ENCODE results near the gene SH3BGRL2.
A peak's percentile ranks its signal among the peaks of the same experiment; 100 is the strongest.
"Not testable (repeated sequence)": the region's sequence is repeated elsewhere in the genome, so short reads cannot be mapped to it uniquely, and the experiment has no call there.

The SH3BGRL2 gene

DNA sequence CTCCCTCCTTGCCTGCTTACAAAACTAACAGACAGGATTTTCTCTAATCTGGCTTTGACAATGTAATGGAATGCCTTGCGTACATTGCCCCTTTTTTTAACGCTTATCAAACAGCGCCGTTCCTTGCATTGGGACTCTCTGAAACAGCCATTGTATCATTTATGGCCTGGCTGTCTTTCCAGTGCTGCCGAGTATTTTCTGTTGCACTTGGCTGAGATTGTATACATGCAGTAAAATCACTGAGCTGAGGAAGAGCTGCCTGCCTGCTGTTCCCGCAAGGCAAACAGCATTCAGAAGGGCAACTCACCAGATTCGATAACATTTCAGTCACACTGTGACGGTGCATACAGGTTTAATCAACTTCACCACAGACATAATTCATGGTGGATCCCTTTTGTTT, 106.0 kb downstream of the SH3BGRL2 start:
- no peaks in the 10 kb centered on the region for H3K27me3 ChIP-seq (ENCODE audit: insufficient read depth, poor library complexity, severe bottlenecking)
- no peak for DNase-seq (ENCODE audit: low read depth in 1 of 2, low spot score in 1 of 2)
- TF ChIP-seq GABPA (IDR thresholded peaks at IDR 0.05; ENCODE audit: low read depth) = no peak
- TF ChIP-seq, protein P1, sequence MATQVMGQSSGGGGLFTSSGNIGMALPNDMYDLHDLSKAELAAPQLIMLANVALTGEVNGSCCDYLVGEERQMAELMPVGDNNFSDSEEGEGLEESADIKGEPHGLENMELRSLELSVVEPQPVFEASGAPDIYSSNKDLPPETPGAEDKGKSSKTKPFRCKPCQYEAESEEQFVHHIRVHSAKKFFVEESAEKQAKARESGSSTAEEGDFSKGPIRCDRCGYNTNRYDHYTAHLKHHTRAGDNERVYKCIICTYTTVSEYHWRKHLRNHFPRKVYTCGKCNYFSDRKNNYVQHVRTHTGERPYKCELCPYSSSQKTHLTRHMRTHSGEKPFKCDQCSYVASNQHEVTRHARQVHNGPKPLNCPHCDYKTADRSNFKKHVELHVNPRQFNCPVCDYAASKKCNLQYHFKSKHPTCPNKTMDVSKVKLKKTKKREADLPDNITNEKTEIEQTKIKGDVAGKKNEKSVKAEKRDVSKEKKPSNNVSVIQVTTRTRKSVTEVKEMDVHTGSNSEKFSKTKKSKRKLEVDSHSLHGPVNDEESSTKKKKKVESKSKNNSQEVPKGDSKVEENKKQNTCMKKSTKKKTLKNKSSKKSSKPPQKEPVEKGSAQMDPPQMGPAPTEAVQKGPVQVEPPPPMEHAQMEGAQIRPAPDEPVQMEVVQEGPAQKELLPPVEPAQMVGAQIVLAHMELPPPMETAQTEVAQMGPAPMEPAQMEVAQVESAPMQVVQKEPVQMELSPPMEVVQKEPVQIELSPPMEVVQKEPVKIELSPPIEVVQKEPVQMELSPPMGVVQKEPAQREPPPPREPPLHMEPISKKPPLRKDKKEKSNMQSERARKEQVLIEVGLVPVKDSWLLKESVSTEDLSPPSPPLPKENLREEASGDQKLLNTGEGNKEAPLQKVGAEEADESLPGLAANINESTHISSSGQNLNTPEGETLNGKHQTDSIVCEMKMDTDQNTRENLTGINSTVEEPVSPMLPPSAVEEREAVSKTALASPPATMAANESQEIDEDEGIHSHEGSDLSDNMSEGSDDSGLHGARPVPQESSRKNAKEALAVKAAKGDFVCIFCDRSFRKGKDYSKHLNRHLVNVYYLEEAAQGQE (IDR thresholded peaks at IDR 0.05; ENCODE audit: insufficient replicate concordance, low read depth) = no peak
- TF ChIP-seq, protein P2, sequence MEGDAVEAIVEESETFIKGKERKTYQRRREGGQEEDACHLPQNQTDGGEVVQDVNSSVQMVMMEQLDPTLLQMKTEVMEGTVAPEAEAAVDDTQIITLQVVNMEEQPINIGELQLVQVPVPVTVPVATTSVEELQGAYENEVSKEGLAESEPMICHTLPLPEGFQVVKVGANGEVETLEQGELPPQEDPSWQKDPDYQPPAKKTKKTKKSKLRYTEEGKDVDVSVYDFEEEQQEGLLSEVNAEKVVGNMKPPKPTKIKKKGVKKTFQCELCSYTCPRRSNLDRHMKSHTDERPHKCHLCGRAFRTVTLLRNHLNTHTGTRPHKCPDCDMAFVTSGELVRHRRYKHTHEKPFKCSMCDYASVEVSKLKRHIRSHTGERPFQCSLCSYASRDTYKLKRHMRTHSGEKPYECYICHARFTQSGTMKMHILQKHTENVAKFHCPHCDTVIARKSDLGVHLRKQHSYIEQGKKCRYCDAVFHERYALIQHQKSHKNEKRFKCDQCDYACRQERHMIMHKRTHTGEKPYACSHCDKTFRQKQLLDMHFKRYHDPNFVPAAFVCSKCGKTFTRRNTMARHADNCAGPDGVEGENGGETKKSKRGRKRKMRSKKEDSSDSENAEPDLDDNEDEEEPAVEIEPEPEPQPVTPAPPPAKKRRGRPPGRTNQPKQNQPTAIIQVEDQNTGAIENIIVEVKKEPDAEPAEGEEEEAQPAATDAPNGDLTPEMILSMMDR (IDR thresholded peaks at IDR 0.05; ENCODE audit: insufficient read depth, low read length) = no peak
- no peak for TF ChIP-seq POLR2AphosphoS5 (IDR thresholded peaks at IDR 0.05; ENCODE audit: low read depth)
- TF ChIP-seq SPI1 (IDR thresholded peaks at IDR 0.05; ENCODE audit: borderline replicate concordance, low read depth) = no peak

DNA sequence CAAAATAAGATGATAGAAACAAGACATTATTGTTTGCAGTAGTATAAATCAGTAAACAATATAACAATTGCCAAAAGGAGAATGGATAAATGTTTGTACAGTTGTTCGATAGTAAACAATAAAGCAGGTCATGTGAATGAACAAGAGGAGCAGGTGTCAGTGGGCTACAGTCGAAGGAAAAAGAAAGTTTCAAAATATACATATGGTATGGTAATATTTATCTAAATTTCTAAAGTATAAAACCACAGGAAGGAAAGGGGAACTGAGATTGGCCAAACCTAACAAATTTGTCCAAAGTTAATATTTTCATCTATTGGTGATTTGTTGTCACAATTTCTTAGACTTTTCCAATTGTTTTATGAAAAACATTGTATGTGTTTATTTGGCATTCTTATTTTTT, 110.9 kb downstream of the SH3BGRL2 start:
- Histone ChIP-seq H3K27me3 (ENCODE audit: insufficient read depth, poor library complexity, severe bottlenecking) (no peaks in the 10 kb centered on the region), H3K4me3 (replicated peaks; ENCODE audit: insufficient read depth, low read length) (no peak overlapping the region), H3K27ac (replicated peaks) (no peak overlapping the region)
- TF ChIP-seq, protein P1 (IDR thresholded peaks at IDR 0.05; ENCODE audit: insufficient replicate concordance, low read depth) = no peak
- TF ChIP-seq POLR2AphosphoS5 (IDR thresholded peaks at IDR 0.05; ENCODE audit: low read depth) = no peak
- TF ChIP-seq, protein P2 (IDR thresholded peaks at IDR 0.05; ENCODE audit: insufficient read depth, low read length) = no peak
- no peak for TF ChIP-seq GABPA (IDR thresholded peaks at IDR 0.05; ENCODE audit: low read depth)
- no peak for TF ChIP-seq SPI1 (IDR thresholded peaks at IDR 0.05; ENCODE audit: borderline replicate concordance, low read depth)
- DNase-seq (ENCODE audit: low read depth in 1 of 2, low spot score in 1 of 2) = no peak

More for the DNA sequence above, 106.0 kb downstream of the SH3BGRL2 start:
- no peak overlapping the region for H3K4me3 ChIP-seq (replicated peaks; ENCODE audit: insufficient read depth, low read length)
- no peak overlapping the region for H3K27ac ChIP-seq (replicated peaks)

DNA sequence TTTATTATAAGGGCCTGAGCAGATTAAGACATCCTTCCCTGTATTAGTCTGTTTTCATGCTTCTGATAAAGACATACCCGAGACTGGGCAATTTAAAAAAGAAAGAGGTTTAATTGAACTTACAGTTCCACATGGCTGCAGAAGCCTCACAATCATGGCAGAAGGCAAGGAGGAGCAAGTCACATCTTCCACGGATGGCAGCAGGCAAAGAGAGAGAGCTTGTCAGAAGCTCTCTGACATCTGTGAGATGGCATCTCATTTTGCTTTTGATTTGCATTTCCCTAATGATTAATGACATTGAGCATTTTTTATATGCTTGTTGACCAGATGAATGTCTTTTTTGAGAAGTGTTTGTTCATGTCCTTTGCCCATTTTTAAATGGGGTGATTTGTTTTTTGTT, 114.2 kb downstream of the SH3BGRL2 start:
- not testable (repeated sequence) for DNase-seq (ENCODE audit: low read depth in 1 of 2, low spot score in 1 of 2); H3K4me3 ChIP-seq (replicated peaks; ENCODE audit: insufficient read depth, low read length); H3K27ac ChIP-seq (replicated peaks); H3K27me3 ChIP-seq (ENCODE audit: insufficient read depth, poor library complexity, severe bottlenecking)

DNA sequence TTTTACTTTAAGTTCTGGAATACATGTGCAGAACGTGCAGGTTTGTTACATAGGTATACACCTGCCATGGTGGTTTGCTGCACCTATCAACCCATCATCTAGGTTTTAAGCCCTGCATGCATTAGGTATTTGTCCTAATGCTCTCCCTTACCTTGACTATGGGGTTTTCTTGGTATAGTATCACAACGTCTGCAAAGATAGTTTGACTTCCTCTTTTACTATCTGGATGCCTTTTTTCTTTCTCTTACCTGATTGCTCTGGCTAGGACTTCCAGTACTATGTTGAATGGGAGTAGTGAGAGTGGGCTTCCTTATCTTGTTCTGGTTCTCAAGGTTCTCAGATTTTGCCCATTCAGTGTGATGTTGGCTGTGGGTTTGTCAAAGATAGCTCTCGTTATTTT, 115.2 kb downstream of the SH3BGRL2 start:
- DNase-seq (ENCODE audit: low read depth in 1 of 2, low spot score in 1 of 2); H3K27ac ChIP-seq (replicated peaks); H3K27me3 ChIP-seq (ENCODE audit: insufficient read depth, poor library complexity, severe bottlenecking); H3K4me3 ChIP-seq (replicated peaks; ENCODE audit: insufficient read depth, low read length): not testable (repeated sequence)
- TF ChIP-seq SPI1 (IDR thresholded peaks at IDR 0.05; ENCODE audit: borderline replicate concordance, low read depth) = peak; percentile 61

DNA sequence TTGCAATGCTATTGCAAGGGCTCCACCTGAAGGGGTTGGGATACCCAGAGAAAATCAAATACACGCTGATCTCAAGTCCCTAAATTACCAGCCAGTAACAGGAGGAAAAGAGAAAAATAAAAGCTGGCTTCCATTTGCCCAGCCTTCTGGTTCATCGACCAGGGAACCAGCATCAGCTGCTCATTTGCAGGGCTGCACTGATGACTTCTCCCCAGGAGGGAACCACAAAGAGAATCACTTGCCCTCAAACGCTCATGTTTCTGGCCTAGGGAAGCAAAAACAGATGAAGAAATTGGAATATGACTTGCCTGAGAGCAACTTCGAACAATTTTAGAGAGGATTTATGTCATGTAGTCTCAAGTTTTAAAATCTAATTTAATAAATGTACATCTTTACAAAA, 119.7 kb downstream of the SH3BGRL2 start:
- DNase-seq (ENCODE audit: low read depth in 1 of 2, low spot score in 1 of 2) = no peak
- H3K4me3 ChIP-seq (replicated peaks; ENCODE audit: insufficient read depth, low read length) = no peak overlapping the region
- no peak overlapping the region for H3K27ac ChIP-seq (replicated peaks)
- TF ChIP-seq SPI1 (IDR thresholded peaks at IDR 0.05; ENCODE audit: borderline replicate concordance, low read depth) (no peak), GABPA (IDR thresholded peaks at IDR 0.05; ENCODE audit: low read depth) (no peak), POLR2AphosphoS5 (IDR thresholded peaks at IDR 0.05; ENCODE audit: low read depth) (no peak)
- TF ChIP-seq, protein P1 (IDR thresholded peaks at IDR 0.05; ENCODE audit: insufficient replicate concordance, low read depth) = no peak
- TF ChIP-seq, protein P2 (IDR thresholded peaks at IDR 0.05; ENCODE audit: insufficient read depth, low read length) = no peak
- peaks cover 2% of the 10 kb centered on the region for H3K27me3 ChIP-seq (ENCODE audit: insufficient read depth, poor library complexity, severe bottlenecking)
